Kidney tubule cell (primary cell): ENCODE measurements around the gene SEMA6D.

Experiments used
- DNase-seq: peaks from one replicate; pipeline ENCODE4 v3.0.0-alpha.2; 2018; ENCODE audit warnings: low spot score

The SEMA6D gene, protein sequence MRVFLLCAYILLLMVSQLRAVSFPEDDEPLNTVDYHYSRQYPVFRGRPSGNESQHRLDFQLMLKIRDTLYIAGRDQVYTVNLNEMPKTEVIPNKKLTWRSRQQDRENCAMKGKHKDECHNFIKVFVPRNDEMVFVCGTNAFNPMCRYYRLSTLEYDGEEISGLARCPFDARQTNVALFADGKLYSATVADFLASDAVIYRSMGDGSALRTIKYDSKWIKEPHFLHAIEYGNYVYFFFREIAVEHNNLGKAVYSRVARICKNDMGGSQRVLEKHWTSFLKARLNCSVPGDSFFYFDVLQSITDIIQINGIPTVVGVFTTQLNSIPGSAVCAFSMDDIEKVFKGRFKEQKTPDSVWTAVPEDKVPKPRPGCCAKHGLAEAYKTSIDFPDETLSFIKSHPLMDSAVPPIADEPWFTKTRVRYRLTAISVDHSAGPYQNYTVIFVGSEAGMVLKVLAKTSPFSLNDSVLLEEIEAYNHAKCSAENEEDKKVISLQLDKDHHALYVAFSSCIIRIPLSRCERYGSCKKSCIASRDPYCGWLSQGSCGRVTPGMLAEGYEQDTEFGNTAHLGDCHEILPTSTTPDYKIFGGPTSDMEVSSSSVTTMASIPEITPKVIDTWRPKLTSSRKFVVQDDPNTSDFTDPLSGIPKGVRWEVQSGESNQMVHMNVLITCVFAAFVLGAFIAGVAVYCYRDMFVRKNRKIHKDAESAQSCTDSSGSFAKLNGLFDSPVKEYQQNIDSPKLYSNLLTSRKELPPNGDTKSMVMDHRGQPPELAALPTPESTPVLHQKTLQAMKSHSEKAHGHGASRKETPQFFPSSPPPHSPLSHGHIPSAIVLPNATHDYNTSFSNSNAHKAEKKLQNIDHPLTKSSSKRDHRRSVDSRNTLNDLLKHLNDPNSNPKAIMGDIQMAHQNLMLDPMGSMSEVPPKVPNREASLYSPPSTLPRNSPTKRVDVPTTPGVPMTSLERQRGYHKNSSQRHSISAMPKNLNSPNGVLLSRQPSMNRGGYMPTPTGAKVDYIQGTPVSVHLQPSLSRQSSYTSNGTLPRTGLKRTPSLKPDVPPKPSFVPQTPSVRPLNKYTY

DNA sequence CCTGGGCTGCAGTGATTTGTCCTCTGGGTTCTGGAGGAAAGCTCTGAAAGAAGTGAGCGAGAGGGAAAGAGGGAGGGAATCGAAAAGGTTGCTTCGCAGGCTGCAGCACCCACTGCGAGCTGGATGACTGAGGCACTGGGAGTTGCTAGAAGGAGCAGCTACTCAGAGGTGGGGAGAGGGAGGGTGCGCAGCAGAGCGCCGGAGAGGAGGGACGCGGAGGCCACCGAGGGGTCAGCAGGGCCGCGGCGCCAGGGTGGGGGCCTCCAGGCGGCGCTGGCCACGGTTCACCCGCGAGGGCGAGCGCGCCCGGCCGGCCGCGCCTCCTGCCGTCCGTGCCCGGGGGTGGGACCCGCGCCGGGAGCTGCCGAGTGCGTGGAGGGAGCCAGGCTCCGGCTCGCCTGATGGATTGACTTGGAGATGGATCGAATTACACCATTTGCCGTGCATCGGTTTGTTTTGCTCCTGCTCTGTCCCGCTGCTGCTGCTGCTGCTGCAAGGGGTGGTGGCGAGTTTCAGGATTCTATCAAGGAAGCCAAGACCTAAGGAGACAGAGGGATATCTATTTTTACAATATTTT lies at the start of gene SEMA6D:
SEMA6D (plus strand) TSS at position 470 of the 577 bp plus-strand sequence. CDS start 42,294 bp downstream, outside the sequence.
- DNase-seq: peak; percentile 80

DNA sequence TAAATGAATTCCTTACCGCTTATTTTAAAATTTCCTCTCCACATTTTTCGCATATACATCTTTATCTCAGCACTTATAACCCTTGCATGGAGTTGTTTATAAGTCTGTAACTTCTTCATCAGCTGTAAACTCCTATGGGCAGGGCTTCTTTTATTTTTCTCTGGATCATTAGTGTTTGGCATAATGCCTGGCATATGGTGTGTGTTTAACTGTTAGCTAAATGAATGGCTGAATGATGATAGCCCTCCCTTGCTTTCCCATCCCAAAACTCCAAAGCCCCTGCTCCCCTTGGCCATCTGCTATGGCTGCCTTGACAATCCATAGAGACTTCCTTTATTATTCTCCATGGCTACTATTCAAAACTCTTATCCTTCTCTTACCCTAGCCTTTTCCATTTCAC lies 48.1 kb upstream of the SEMA6D start:
- no peak for DNase-seq

DNA sequence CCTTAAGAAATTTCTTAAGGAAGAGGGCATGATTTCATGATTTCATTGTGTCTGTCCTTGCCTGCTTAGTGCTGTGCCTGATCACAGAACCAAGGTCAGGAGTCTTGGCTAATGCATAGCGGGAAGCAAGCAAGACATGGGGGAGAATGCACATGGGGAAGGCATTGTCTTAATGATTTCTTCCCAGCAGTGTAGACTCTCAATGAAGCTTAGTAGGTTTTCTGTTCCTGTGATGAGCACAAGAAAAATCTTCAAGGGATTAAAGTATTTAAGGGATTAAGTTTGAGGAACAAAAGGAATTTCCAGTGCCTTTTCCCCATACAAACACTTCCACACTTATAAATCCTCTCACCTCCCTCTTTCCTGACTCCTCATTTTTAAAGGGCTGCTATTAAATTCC lies 46.9 kb upstream of the SEMA6D start:
- DNase-seq: no peak

DNA sequence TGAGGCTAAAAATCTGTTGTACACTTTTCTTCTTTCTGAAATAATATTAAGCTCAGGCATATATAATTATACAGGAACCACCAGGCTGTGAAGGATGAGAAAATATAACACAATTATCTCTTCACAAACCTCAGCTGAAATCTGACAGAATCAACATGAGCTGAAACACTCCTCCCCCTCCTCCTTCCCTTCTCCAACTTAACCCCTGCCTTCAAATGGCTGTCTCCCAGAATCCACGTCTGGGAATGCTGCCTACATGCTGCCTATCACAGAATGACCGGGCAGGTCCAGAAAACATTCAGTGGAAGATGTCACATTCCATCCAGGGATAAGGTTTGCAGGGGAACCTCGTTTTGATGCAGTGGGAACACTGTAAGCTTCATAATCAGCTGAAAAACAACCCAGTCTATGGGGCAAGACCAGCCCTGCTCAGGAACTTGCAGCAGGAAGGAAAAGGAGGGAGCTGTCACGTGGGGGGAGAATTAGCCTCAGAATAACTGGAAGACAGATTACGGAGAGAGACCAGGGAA lies 44.0 kb upstream of the SEMA6D start:
- no peak for DNase-seq

DNA sequence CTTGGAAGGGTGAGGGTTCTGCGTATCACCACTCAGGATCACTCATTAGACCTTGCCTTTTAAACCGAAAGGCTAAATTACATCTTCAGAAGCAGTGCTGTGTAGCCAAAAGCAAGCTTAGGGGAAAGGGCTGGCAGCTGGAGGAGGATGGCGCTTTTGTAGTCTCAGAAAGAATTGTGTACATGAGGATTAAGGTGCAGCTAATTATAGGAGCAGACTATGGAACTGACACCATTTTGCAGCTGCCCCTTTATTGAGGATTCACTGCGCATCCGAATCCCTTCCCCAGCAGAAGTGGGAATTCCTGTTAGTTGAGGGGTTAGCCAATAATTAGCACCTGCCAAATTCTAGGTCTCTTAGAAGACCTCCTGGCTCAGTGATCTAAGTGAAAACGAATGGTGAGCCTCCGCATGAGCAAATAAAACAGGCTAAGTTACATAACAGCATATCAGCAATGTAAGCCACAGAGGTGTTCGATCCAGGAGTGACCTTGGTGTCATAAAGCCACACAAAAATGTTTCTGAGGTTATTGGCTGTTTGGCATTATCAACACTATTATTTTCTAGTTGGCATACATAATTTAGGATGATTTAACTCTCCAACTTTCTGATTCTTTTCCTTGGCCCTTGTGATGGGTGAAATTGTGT lies 42.6 kb upstream of the SEMA6D start:
- DNase-seq: no peak

DNA sequence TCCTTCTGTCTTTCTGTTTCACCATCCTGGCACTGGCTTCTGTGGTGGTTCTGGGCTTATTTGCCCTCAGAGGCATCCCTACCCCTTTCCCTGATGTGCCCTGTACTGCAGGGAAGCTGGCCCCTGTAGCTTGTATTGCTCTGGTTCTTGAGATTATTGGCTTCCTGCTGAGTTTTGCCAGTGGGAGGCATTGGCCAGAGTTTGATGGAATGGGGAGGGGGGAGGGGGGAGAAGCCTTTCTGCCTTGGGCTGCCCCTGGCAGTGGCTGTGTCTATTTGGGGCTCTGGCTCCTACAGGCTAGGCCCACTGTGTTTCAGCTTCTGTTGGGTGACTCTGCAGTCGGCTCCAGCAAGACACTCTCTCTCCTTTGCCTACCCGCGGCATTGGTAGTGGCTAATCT lies 41.6 kb upstream of the SEMA6D start:
- DNase-seq: no peak

DNA sequence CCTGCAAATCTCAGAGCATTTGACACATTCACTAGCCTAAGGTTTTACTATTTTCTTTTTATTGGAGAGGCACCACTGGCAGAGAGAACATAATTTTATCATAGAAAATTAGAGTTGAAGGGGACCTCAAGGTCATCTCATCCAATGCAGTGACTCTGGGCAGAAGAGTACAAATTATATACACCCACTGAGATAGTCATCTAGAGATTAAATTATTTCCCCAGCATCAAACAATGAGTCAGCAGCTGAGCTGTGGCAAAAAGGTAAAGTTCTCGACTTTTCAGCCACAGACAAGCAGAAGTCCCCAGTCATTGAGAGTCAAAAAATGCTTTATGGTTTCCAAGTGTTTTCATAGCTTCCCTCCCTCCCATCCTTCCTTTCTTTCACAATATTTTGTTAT lies 39.3 kb upstream of the SEMA6D start:
- DNase-seq: no peak

DNA sequence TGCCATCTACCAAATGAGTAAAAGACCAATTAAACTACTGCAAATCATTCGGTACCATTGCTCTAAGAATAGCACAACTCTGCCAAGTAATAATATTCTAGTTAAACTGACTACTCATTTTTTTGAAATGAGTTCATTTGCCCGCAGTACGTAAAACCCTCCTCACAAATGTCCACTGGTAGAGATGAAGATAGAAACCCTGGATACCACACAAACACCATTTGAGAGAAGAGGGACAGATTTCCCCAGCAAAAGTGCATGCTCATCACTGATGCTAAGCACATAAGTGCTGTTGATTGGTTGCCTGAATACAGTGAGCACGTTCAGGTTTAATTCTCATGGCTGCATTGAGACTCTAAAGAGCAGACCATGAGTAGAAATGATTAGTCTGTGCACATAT lies 34.6 kb upstream of the SEMA6D start:
- no peak for DNase-seq

DNA sequence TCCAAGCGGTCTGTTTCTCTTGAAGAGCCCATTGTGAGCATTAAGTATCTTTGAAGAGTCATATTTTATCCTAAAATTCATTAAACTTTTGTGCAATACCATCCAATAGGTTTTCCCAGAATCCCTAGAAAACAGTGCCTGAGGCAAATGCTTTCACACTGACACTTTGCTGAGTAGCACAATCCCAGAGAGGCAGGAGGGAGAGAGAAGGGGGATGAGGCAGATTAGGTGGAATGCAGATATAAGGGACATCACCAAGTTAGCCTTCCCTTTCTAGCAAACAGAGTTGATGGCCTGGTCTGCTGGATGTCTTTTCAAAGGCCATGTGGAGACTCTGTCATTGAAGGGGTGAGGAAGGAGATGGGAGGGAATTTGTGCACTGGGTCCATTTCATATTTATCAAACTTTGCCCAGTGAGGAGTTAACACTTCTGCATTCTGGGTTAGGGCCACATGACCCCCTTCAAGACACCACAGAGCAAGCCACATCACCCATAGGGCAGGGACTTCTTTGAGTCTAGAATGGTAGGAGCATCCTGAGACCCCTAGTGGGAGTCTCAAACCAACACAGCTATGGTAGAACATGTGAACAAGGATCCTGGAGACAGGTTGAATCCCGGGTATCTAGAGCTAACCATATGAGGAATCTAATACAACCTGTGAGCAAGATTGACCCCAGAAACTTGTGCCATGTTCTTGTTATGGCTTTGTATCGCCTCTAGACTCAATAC lies 32.0 kb upstream of the SEMA6D start:
- no peak for DNase-seq

DNA sequence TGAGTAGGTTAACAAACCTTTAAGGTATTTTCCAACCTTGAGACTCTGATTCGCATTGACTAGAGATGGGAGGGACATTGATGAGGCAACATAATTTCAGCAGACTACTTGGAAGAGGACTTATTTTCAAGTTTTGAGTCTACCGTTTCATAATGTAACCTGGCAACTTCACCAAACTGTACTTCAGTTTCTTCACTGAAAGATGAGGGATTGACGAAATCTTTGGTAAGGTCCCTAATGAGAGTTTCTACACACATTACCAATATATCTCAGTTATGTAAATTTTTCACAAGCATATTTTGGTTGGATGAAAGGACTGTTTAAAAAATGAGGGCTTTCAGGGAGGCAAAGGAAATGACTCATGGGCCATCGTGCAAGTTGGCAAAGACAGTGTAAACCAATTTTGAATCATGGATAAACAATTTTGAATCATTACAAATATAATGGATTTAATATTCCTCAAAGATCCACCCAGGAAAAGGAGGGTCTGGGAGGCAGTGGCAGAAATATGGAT lies 28.7 kb upstream of the SEMA6D start:
- peak; percentile 3 for DNase-seq

DNA sequence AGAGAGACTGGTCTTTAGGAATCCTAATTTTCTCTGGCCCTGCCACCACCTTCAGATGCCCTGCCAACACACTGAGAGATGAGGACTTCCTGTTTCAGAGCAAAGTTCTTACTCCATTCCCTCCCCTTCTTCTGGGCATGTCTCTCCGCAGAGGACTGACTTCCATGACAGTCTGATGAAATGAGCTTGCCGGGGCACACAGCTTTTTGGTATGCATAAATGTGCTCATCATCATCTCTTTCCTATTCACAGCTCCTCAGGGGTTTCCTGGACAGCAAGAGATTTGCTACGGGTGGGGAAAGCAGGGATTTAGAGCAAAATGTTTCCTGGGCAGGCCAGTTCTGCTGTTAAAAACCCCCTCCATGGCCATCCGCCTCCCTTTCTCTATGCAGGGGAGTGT lies 27.6 kb upstream of the SEMA6D start:
- no peak for DNase-seq

DNA sequence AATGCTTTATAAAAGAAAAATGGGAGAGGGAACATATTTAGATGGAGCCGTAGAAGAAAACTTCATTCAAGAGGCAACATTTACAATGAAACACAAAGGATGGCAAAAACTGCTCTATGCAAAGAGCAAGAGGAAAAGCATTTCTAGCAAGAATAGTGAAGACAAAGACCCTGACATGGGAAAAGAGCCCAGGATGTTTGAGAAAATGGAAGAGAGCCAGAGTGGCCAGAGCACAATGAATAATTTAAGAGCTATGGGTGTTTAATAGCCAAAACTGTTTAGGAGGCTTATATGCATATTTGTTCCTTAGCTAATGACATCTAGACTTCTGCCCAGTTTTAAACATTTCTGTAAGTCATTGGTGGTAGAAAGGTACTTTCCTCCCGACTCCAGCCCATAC lies 25.4 kb upstream of the SEMA6D start:
- no peak for DNase-seq

DNA sequence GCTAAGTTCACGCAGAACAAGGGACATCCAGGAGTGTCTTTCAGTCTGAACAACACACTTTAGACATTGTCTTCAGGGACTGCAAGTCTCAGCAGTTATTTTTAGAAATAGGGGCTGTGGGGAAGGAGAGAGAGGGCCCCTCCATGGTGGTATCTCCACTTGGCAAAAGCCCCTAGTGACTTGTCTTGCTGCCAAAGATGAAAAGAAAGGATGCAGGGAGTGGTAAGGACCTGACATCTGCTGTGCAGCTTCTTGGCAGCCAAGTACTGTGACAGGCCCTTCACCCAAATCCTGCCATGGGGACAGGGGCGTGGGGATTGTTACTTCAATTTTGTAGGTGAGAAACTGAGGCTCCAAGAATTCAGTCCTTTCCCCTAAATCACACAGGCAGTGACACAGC lies 21.0 kb upstream of the SEMA6D start:
- no peak for DNase-seq

DNA sequence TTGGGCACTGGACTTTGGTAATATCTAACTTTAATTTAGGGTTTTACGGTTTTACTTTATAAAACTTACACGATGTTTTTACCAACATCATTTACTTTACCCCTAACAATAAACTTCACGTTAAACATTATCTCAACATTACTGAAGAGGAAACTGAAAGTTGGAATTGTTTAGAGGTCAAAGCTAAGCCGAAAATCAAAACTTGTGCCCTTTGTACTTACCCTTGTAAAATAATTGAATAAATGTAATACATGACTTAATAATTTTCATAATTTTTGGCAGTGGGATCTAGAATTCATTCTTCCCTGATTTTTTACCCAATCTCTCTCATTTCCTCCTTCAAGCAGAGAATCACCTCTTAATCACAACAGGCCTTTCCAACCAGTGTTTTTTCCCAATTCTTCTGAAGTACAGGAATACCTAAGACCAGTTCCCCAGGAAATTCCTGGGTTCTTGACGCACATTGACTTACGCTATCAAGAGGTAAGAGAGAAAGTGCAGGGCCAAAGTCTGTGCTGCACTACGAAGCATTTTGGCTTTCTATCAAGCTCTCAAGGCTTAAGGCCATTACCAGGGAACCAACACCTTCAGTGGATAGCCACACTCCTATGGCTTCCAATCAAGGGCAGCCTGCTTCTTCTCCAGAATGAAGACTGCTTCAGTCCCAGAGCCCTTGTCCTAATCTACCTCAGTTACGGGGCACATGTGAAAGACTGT lies 11.9 kb upstream of the SEMA6D start:
- DNase-seq: no peak

DNA sequence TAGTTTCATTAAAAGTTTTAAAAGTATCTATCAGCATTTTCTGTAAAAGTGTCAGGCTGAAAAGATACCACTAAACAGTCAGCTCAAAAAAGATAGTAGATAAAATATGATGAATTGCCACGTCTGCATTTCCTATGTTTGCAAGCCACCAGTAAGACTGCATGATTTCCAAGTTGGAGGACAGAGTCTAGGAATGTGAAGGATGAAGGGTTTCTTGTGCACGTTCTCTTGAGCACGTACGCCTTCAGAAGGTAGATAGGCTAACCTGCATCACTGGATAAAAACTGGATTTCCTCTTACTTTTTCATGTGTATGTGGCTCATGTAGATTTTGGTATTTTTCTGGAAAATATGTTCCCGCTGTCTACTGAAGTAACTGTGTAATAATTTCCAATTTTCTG lies 9.9 kb upstream of the SEMA6D start:
- no peak for DNase-seq

DNA sequence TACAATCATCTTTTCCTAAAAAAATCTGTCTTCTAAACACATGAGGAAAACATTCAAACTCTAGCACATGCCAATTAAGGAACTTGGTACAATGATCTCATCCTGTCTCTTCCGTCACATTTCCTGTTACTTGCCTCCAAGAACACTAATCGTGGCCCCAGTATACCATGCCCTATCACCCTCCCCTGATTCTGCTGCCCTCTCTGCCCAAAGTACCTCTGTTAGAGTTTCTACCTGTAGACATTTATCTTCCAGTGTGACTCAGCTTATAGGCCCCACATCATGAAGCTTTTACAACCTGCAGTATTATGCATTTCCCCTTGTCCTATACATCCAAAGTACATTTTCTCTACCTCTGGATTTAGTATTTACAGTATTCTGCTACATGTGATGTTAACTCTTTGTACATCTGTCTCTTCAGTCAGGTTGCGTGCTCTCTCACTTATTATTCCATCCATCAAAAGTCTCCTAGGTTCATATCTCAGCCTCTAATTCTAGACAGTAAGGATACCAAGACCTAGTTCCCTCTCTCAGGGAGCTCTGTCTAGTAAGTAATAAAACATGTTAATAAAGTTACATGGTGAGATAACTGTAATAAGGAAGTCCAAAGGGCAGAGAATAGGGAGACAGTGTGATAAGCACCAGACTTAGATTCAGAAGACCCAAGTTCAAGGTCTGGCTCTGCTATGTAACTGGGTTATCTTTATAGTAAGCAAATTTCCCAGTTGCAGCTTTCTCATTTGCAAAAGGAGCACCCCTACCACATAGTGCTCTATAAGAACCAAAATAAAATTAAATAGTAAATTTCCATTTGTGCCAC lies 8.9 kb upstream of the SEMA6D start:
- DNase-seq: no peak

DNA sequence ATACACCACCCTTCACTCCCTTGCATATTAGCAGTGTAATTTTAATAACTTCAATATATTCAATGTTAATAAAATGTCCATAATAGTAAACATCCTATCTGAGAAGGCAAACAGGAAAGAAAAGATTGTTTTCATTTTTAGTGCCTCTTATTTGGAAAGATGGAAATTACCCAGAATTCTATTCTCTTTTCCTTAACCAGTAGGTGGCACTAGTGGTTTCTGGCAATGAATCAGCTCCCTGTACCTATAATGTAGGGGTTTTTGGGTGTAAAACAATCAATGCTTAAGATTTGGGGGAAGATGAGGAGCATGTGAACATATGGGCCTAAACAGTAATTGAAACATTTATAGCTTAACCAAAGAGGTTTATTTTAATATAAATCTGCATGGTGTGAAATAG lies 5.7 kb upstream of the SEMA6D start:
- DNase-seq: peak; percentile 45

DNA sequence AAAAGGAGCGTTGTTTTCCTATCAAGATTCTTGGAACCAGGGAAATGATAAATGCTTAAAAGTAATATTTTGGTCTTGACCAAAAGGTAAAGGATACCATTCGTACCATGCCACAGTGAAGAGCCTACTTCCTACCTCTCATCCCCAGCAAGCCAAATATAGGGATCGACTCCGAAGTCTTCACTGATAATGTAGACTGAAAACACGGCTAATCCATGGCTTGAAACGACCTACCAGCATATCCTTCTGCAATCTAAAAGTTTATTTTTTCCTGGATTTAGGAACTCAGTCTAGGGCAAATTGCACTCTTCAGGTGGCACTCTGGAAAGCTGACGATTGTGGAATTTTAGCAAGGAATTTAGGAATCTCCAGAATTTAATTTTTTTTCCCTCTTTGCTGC lies 1.9 kb upstream of the SEMA6D start:
- no peak for DNase-seq

DNA sequence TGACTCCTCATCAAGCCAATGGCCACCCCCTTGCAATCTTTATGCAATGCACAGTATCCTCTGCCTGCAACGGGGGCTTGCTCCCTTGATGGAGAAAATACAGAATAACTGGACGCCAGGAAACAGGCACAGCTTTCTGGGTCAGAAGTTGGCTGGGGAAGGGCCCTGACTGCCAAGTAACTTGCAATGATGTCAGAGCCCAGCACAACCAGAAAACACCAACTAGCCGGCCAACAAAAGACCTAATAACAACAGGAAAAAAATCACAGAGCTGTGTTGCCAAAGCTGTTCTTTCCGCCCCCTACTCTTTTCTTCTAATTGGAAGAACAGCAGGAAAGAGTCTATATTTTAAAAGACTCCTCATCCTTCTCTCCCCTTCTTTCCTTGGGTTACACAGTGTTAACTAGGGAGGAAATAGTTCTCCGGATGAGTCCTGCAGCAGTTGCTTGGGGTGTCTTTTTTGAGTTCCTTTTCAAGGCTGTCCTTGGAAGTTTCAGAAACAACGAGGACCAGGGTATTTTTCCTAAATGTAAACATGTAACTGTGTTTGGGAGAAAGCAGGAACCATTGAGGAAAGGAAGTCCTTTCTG lies 1.4 kb upstream of the SEMA6D start:
- no peak for DNase-seq
